Left colon (tissue), 2 donors: ENCODE data around the gene NTHL1. TPM values are rescaled to one million over a fixed set of nuclear protein-coding genes. Genes with fewer than 3 reads are reported as not detected.

Experiments used
- ATAC-seq: fragments of 200-7000 bp; cut with Tn5 transposase; one replicate; pipeline ENCODE4 v1.9.1; 2020; ENCODE audit warnings: mild to moderate bottlenecking, moderate library complexity
- DNase-seq, 2 donors: peaks; one replicate each; pipeline ENCODE4 v3.0.0-alpha.2; 2020
- intact Hi-C, 2 donors: fragments of 100-400 bp; cut with DNase I in 1 of 2; cut with micrococcal nuclease in 1 of 2; formaldehyde crosslinking; loops; one replicate each; pipeline versions ENCODE4 v1.11.2 to v1.14.0; 2022; cut with DNase I, micrococcal nuclease
- microRNA-seq, 2 donors: library from miRNA; unstranded; fragments of <30 nt; microRNA quantifications; one replicate each; pipeline versions ENCODE4 v1.1.0 to v1.2.0, GENCODE V29; 2020
- total RNA-seq, 2 donors: library from RNA; stranded (reverse); fragmentation: NEBNext Ultra II Directional; extraction: Animal tissue kit (Norgen Biotek cat#: 25700); gene quantifications; one replicate each; pipeline ENCODE4 v1.2.1, GENCODE V29; 2021
- donor health status: DM: no; HTN: no; CAD: no.
- donor health status: DM: yes; HTN: yes; CAD: no.

The NTHL1 gene
- total RNA-seq, 2 donors from 2014 or later, result 27.3 to 29.5 TPM

DNA sequence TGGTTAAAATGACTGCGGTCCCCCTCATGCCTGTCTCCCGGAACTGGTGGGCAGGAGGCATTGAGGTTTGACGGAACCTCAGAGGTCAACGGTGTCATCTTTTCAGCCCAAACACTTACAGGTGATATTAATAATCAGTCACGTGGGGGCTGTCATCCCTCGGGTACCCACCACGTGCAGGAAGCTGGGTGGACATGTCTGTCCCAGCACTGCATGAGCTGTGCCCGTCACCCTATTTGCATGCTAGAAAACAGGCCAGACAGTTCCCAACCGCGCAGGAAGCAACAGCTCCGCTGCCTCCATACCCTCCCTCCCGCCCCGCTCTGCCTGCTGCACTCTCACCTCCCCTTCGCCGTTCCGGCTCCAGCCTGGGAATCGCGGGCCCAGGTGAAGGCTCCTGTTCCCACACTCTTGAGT lies 56.5 kb downstream of the NTHL1 start:
- DNase-seq (peak; percentile 57 to 73), ATAC-seq (peak; percentile 16)
- intact Hi-C loops, result no loop called here

DNA sequence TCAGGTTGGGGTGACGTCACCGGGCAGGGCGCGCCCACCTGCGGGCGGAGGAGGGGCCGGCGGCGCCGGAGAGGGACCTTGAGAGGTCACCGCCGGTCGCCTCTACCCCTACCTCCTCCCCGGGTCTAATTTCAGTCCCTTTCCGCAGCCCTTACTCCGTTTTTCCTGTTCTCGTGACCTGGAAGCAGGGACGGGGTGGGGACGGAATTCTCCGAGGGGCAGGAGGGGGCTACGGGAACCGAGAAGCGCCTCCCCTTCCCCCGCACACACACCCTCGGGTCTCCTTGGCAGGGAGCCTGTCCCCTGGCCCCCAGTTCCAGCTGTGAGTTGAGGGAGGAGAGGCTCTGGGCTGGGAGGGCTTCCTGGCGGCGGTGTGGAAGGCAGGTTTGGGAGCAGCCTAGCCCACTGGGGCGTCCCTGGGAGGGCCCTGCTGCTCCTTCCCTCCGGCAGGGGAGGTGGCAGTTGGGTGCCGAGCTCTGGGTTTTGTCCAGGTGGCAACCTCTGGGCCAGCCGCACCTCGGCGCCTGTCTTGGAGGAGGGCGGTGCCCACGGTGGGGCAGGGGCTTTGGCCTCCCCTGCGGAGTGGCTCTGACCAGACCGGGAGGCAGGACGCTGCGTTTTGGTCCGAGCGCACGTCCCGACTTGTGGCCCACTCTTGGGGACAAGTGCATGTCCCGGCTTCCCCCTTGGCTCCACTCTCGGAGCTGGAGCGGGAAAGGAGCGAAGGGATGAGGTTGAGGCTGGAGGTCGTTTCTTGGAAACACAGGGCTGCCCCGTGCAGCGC lies 57.1 kb downstream of the NTHL1 start:
- intact Hi-C loops, result no loop called here

DNA sequence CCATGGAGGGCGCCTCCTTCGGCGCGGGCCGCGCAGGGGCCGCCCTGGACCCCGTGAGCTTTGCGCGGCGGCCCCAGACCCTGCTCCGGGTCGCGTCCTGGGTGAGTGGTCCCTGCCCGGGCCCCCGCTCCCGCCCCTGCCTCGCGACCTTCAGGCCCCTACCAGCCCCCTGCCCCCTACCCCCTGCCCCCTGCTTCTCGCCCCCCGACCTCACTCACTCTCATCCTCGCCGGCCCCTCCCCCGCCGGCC lies 57.6 kb downstream of the NTHL1 start:
- ATAC-seq (no peak), DNase-seq (no peak)
- intact Hi-C loops, result no loop called here

More for the DNA sequence above, 57.1 kb downstream of the NTHL1 start:
- ATAC-seq, result peak; percentile 20
- peak; percentile 68 to 82 for DNase-seq

Small RNA genes lying within 50 kb of the gene (microRNA-seq; reads per million reads assigned to microRNA genes)
- 0 to 5.4 reads per million in 2 donors for gene MIR1225

Other genes with a start within 250 kb of the NTHL1 start
- 10 to 100 TPM; 64.5 to 85.0 TPM for gene HAGH, start 221.0 kb downstream of the NTHL1 start, total RNA-seq
- 10 to 100 TPM; 60.0 to 66.9 TPM for gene FAHD1, start 220.6 kb downstream of the NTHL1 start, total RNA-seq
- not detected for gene MEIOB, start 175.7 kb downstream of the NTHL1 start, total RNA-seq
- gene HS3ST6, start 129.4 kb downstream of the NTHL1 start, total RNA-seq, result 10 to 100 TPM in 1 of 2 donors, under 1 TPM in 1; 0.31 to 11.8 TPM
- 10 to 100 TPM; 46.0 to 46.6 TPM for gene MSRB1, start 104.6 kb downstream of the NTHL1 start, total RNA-seq
- gene RPL3L, start 93.1 kb downstream of the NTHL1 start, total RNA-seq, result not detected
- 100 to 1,000 TPM; 224 to 273 TPM for gene NDUFB10, start 88.3 kb downstream of the NTHL1 start, total RNA-seq
- gene RPS2, start 83.0 kb downstream of the NTHL1 start, total RNA-seq, result 1,000 to 10,000 TPM; 1,705 to 1,742 TPM
- not detected for gene RNF151, start 81.0 kb downstream of the NTHL1 start, total RNA-seq
- gene TBL3, start 75.8 kb downstream of the NTHL1 start, total RNA-seq, result 10 to 100 TPM; 22.0 to 23.6 TPM
- gene NOXO1, start 66.4 kb downstream of the NTHL1 start, total RNA-seq, result 10 to 100 TPM; 34.6 to 49.0 TPM
- 10 to 100 TPM; 73.7 to 82.3 TPM for gene GFER, start 63.6 kb downstream of the NTHL1 start, total RNA-seq
- 1 to 10 TPM; 1.6 to 3.0 TPM for gene SYNGR3, start 57.9 kb downstream of the NTHL1 start, total RNA-seq
- 10 to 100 TPM; 45.8 to 52.8 TPM for gene ZNF598, start 38.0 kb downstream of the NTHL1 start, total RNA-seq
- gene NPW, start 28.0 kb downstream of the NTHL1 start, total RNA-seq, result 1 to 10 TPM; 1.9 to 2.5 TPM
- gene NHERF2, start 20.9 kb downstream of the NTHL1 start, total RNA-seq, result 10 to 100 TPM; 69.3 to 73.7 TPM
- gene TSC2, start 151 bp upstream of the NTHL1 start, total RNA-seq, result 100 to 1,000 TPM; 115 to 118 TPM
- gene PKD1, start 88.1 kb upstream of the NTHL1 start, total RNA-seq, result 10 to 100 TPM; 75.1 to 76.7 TPM
- gene RAB26, start 100.8 kb upstream of the NTHL1 start, total RNA-seq, result 10 to 100 TPM; 24.9 to 27.2 TPM
- gene TRAF7, start 107.9 kb upstream of the NTHL1 start, total RNA-seq, result 10 to 100 TPM; 94.5 to 99.8 TPM
- under 1 TPM; 0.11 to 0.15 TPM for gene CASKIN1, start 148.8 kb upstream of the NTHL1 start, total RNA-seq
- gene MLST8, start 157.6 kb upstream of the NTHL1 start, total RNA-seq, result 10 to 100 TPM; 26.7 to 31.4 TPM
- gene BRICD5, start 163.0 kb upstream of the NTHL1 start, total RNA-seq, result 10 to 100 TPM in 1 of 2 donors, 1 to 10 TPM in 1; 6.1 to 14.4 TPM
- gene PGP, start 167.0 kb upstream of the NTHL1 start, total RNA-seq, result 10 to 100 TPM; 16.3 to 24.3 TPM
- gene E4F1, start 175.8 kb upstream of the NTHL1 start, total RNA-seq, result 10 to 100 TPM; 23.6 to 25.1 TPM
- gene DNASE1L2, start 188.6 kb upstream of the NTHL1 start, total RNA-seq, result under 1 TPM; 0.75 to 0.82 TPM
- 100 to 1,000 TPM; 113 to 132 TPM for gene ECI1, start 203.8 kb upstream of the NTHL1 start, total RNA-seq
- 100 to 1,000 TPM in 1 of 2 donors, 10 to 100 TPM in 1; 99.3 to 127 TPM for gene RNPS1, start 220.3 kb upstream of the NTHL1 start, total RNA-seq